ENCODE measurements around the gene S100A14.
"Not testable (repeated sequence)": the region's sequence is repeated elsewhere in the genome, so short reads cannot be mapped to it uniquely, and the experiment has no call there.

S100A14 gene

DNA sequence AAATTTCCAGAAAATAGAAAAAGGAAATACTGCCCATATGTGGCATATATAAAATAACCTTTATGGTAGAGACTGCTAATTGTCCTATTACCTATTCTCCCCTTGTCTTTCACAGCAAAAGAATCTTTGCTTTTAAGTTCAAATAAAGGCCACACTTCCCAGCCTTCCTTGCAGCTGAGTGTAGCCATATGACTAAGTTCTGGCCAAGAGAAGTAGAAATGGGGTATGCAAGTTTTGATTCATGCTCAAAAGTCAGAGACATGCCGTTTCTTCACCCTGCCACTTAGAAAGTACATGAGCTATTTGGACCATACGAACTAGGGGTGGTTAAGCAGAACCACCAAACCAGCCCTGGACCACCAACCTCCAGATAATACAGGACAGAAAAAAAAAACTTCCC is 32.1 kb downstream of the S100A14 start:
- no peak for DNase-seq

DNA sequence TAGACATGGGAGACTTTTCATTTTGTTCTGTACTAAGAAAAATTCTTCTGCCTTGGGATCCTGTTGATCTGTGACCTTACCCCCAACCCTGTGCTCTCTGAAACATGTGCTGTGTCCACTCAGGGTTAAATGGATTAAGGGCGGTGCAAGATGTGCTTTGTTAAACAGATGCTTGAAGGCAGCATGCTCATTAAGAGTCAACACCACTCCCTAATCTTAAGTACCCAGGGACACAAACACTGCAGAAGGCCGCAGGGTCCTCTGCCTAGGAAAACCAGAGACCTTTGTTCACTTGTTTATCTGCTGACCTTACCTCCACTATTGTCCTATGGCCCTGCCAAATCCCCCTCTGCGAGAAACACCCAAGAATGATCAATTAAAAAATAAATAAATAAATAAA is 32.6 kb downstream of the S100A14 start:
- not testable (repeated sequence) for DNase-seq

GRCh38 chr1:153582836-153583235 is 33.3 kb downstream of the S100A14 start:
- not testable (repeated sequence) for DNase-seq

DNA sequence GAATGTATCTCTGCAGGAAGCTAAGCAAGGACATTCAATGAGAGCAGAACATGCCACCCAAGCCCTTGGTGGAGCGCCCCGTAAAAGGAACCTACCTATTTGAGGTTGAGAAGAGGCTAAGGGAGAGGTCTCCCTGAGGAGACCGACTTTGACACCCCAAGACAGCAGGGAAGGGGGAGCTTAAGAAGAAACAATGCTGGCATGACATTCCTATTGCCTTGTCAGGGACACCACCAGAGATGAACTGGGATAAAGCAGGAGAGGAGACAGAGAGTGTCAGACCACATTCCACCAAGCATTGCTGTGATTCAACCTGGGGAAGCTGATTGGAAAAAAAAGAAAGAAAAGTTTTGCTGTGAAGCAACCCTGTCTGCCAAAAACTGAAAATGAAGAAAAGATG is 37.2 kb downstream of the S100A14 start:
- no peak for DNase-seq

DNA sequence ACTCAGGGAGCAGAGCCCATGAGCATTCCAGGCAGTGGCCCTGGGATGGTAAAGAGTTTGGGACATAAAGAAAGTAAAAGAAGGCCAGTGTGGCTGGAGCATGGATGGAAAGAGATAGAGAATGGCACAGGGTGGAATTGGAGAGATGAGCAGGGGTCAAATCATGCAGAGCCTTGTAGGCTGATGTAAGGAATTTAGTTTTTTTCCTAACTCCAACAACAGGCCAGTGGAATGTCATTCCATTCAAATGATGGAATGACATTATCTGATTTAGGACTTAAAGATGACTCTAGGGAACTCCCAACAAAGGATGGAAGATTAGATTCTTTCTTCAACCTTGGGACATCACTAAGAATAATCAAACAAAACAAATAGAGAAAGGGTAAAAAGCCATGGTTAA is 37.6 kb downstream of the S100A14 start:
- no peak for DNase-seq

DNA sequence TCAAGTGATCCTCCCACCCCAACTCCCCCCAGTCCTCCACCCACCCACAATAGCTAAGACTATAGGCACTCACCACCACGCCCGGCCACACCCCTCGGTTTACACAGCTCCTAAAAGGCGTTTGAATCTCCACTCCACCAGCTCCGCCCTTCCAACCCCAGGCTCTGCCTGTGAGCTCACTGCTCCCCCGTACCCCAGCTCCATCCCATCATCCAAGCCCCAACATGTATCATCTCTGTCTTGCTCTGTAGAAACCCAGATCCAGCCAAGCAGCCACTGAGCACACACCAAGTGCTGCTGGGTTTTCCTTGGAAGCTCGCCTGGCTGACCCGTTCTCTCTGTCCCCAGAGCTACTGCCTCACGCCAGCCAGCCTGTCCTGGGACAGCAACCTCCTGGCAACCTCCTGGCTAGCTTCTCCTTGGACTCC is 38.5 kb downstream of the S100A14 start:
- no peak for DNase-seq

GRCh38 chr1:153577138-153577537 is 39.0 kb downstream of the S100A14 start:
- no peak for DNase-seq

DNA sequence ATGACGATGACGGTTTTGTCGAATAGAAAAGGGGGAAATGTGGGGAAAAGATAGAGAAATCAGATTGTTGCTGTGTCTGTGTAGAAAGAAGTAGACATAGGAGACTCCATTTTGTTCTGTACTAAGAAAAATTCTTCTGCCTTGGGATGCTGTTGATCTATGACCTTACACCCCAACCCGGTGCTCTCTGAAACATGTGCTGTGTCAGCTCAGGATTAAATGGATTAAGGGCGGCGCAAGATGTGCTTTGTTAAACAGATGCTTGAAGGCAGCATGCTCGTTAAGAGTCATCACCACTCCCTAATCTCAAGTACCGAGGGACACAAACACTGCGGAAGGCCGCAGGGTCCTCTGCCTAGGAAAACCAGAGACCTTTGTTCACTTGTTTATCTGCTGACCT is 40.6 kb downstream of the S100A14 start:
- not testable (repeated sequence) for DNase-seq

GRCh38 chr1:153575081-153575491 is 41.0 kb downstream of the S100A14 start:
- not testable (repeated sequence) for DNase-seq

- DNase-seq = no peak
Observed at GRCh38 chr1:153573351-153573750, 42.8 kb downstream of the S100A14 start.

GRCh38 chr1:153572569-153573015 is 43.5 kb downstream of the S100A14 start:
- DNase-seq = peak; percentile 68

DNA sequence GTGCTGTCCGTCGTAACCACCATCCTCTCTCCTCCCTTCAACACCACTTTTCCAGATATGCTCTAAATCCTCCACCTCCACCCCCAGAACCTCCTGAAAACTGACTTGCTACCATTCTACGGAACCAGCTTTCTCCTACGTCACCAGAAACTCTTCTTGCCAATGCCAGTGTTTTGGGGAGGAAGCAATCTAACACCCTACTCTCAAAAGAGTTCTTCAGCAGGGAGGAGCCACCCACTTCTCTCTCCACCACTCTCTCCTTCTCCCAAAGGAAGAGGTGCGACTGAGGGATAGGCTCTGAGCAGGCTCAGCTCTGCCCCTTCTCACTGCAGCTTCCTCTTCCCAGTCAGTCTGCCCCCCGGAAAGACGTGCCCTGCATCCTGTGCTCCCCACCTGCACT is 44.4 kb downstream of the S100A14 start:
- no peak for DNase-seq

DNA sequence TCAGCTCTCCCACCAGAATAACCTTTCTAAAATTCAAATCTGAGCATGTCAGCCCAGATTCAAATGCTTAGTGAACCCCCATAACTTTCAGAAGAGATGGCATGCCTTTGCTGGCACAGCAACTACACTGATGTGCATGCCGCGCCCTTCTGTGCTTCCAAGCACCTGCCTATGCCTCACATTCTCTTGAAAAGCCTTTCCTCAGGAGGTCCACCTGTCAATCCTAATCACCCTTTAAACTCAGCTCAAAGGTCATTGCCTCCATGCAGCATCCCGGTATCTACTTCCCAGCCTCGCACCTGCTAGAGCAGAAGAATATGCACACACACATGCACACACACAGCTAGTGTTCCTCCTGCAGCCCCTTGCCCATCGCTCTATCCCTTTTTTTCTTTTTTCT is 45.3 kb downstream of the S100A14 start:
- DNase-seq = no peak

GRCh38 chr1:153569465-153569864 is 46.7 kb downstream of the S100A14 start:
- DNase-seq = no peak

- peak; percentile 87 for DNase-seq
Observed at GRCh38 chr1:153568367-153569099, 47.6 kb downstream of the S100A14 start.

DNA sequence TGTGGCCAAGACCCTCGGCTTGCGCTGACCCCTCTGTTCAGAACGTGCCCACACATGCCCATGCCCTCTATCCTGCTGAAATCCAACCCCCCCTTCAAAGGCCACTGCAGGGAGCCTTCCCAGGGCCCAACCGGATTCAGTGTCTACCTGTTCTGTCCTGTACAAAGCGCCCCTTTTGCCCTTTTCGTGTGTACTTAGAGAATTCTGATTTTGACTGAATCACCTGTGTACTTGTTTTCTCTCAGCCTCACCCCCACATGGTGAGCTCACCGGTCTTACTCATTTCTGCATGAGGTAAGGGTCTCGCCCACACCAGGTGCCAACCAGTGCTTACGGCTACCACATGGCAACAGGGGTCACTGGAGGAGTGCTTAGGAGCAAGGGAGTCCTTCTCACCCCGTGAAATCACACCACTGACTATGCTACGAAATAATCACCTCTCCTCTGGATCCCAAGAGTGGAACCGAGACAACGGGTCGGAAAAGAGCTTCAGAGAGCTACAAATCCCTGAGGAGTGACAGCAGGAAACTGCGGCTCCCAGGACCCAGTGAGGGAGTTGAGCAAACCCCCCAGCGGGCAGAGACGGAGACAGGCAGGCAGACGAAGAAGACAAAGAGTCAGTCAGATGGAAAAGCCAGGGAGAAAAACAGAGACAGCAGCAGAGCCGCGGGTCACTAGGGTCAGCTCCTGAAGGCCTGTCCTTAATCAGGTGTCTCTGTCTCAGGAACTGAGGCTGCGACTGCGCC is 48.3 kb downstream of the S100A14 start:
- no peak for DNase-seq

DNA sequence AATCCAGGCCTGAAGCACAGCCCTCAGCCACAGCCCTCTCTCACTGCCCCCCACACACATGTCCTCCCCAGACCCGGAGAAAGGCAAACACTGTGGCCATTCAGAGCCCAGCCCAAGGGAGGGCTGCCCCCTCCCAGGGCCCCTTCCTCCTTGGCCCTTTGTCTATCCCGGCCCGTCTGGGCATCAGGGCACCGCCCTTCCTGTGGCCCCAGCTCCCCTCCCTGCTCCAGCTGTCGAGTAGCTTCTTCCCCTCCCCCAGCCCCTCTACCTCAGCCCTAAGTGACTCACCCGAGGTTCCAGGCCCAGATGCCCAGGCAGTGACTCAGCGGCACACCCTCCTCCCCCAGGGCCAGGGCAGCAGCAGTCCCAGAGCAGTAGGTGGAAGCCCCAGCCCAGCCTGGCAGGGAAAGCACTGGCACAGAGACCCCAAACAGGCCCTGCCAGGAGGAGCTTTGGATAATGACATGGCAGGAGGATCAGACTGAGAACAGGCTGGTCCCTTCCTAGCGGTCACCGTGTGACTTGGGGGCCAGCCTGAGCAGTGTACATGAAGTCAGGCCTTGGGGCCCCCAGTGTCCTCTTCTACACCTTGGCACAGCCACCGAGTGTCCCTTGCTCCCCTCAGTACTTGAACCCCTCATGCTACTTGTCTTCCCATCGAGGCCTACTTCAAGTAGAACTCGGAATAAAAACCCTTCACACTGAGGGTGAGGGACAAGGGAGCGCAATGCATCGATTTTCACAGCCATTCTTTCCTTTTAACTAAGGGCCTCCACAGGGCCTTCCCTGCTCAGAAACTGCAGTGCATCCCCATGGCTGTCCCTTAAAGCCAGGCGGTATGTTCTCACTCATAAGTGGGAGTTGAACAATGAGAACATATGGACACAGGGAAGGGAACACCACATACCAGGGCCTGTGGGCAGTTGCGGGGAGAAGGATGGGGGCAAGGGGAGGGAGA is 49.4 kb downstream of the S100A14 start:
- peak; percentile 91 for DNase-seq

GRCh38 chr1:153565529-153566374 is 50.4 kb downstream of the S100A14 start, which contains the start of gene S100A2:
TSS of gene S100A2 (minus strand) at chr1:153565844. CDS start at chr1:153563877, 1,967 bp downstream.
- DNase-seq = peak; percentile 69

Data from NCI-H2029 (cell line).